ENCODE measurements around the gene HECW1. TPM values are rescaled to one million over a fixed set of nuclear protein-coding genes. Genes with fewer than 3 reads are reported as not detected.

HECW1 gene
- total and polyA plus RNA-seq, 2 of the 13 experiments (the other 11 are each of a cell fraction or from before 2014, with no cell fraction given) = not detected

- WGBS (ENCODE audit: low lambda C conversion rate) = 95% methylated on average over 3 of the region's 3 CpGs
- in situ Hi-C loops (cut with HindIII; ENCODE audit: extremely low pct_ligation_motif_present, low pct_unique_long_range_greater_than_20kb) = no loop called here
- Histone ChIP-seq H3K27ac (ENCODE audit: extremely low read length, insufficient read depth, low read length) (no peak overlapping the region), H3K79me2 (ENCODE audit: insufficient read depth, low read length) (peaks cover 99% of the 10 kb centered on the region), H3K27me3 (ENCODE audit: control insufficient read depth in 1 of 2, insufficient read depth in 2 of 2, low read length in 2 of 2) (no peaks in the 10 kb centered on the region), H3K4me3 (replicated peaks in 1 of 3; ENCODE audit: insufficient read depth in 1 of 3, low read depth in 2 of 3, low read length in 3 of 3) (no peak overlapping the region), H3K9ac (ENCODE audit: insufficient read depth, low read depth, low read length) (no peak overlapping the region), H4K20me1 (ENCODE audit: insufficient read depth, low read length) (peaks cover 51% of the 10 kb centered on the region), H3K4me2 (ENCODE audit: low read depth, low read length) (no peak overlapping the region; the same call in 1 of the 2 replicates), H2AFZ (ENCODE audit: low read length) (no peak overlapping the region), H3K9me3 (ENCODE audit: low read length) (no peaks in the 10 kb centered on the region), H3K4me1 (ENCODE audit: insufficient read depth, low read length) (peaks cover 91% of the 10 kb centered on the region), H3K36me3 (replicated peaks in 1 of 2; ENCODE audit: control insufficient read depth in 1 of 2, insufficient read depth in 2 of 2, low read length in 2 of 2) (no peaks in the 10 kb centered on the region)
- no TSS peak for BruUV-seq (replicated peaks)
- no peak for TF ChIP-seq ZNF878 (CRISPR knock-in tag; IDR thresholded peaks at IDR 0.05)
- no peak for TF ChIP-seq IRF1 (CRISPR knock-in tag; IDR thresholded peaks at IDR 0.05; ENCODE audit: low read depth)
- TF ChIP-seq ARID4A (CRISPR knock-in tag; IDR thresholded peaks at IDR 0.05; ENCODE audit: borderline replicate concordance) = no peak
- TF ChIP-seq SYNCRIP (IDR thresholded peaks at IDR 0.05; ENCODE audit: insufficient read depth, low read depth, low read length) = no peak
- TF ChIP-seq SAFB2 (CRISPR knock-in tag; IDR thresholded peaks at IDR 0.05; ENCODE audit: borderline replicate concordance, low read depth) = no peak
- no peak for TF ChIP-seq ZFX (CRISPR knock-in tag; IDR thresholded peaks at IDR 0.05; ENCODE audit: low read depth)
- TF ChIP-seq ARNT (IDR thresholded peaks at IDR 0.05) = no peak
- TF ChIP-seq ZKSCAN5 (CRISPR knock-in tag; IDR thresholded peaks at IDR 0.05) = no peak
- no peak for TF ChIP-seq ZIK1 (CRISPR knock-in tag; IDR thresholded peaks at IDR 0.05; ENCODE audit: borderline replicate concordance, low read depth)
- no peak for TF ChIP-seq ZFP41 (CRISPR knock-in tag; IDR thresholded peaks at IDR 0.05; ENCODE audit: borderline replicate concordance)
- no peak for TF ChIP-seq RBM22 (optimal IDR thresholded peaks at IDR 0.05; ENCODE audit: low read length)
- CTCF ChIA-PET (ENCODE audit: low intra/inter-chr PET ratio, low total read pairs) = interaction anchor here (1.1 kb wide), 1 partner anchor 249 kb away, joined by 3 read pairs; no protein-coding TSS in a partner anchor
- no peak for ATAC-seq
- no peak for DNase-seq (ENCODE audit: low spot score)
- FAIRE-seq = no peak
- POLR2A ChIA-PET = no interaction called here
- intact Hi-C loops (cut with micrococcal nuclease; ENCODE audit: unreplicated experiment) = no loop called here
Observed at GRCh38 chr7:43589728-43590127, 477.3 kb downstream of the HECW1 start.

All from HepG2 (cell line).